CD4-positive, alpha-beta T cell (primary cell): ENCODE results near the gene BRINP3. TPM values are rescaled to one million over a fixed set of nuclear protein-coding genes. Genes with fewer than 3 reads are reported as not detected.

Experiments used
- ATAC-seq: fragments of 200-7000 bp; cut with Tn5 transposase; one replicate; pipeline ENCODE4 v1.10.0; 2022; ENCODE audit warnings: mild to moderate bottlenecking; ENCODE audit not compliant: poor library complexity
- CTCF ChIA-PET: fragments of 350-600 bp; sonication (Branson Sonifier 250); formaldehyde crosslinking; loops from one replicate; lab custom pipeline; 2021; ENCODE audit warnings: antibody characterized with exemption, inconsistent platforms; lab: Charles Lee
- POLR2A ChIA-PET: fragments of 350-600 bp; sonication (Branson Sonifier 250); formaldehyde crosslinking; loops from one replicate; lab custom pipeline; 2021; ENCODE audit warnings: antibody characterized with exemption, inconsistent platforms; lab: Charles Lee
- DNase-seq, 14 experiments: peaks; one replicate each; pipeline ENCODE4 v3.0.0-alpha.2; 2013 to 2020; ENCODE audit warnings: mixed read lengths in 2 of 14
- H3K27ac ChIP-seq, 2 donors: one replicate each; pipeline versions ENCODE4 v1.5.1 to v1.7.0; 2013; ENCODE audit warnings: low read length in 2 of 2, low read depth in 1 of 2, mild to moderate bottlenecking in 1 of 2
- H3K27me3 ChIP-seq, 2 experiments: 1 replicate in 1 of 2; 2 replicates in 1 of 2; pipeline versions ENCODE4 v1.6.1 to v1.7.0; 2013; ENCODE audit warnings: low read length in 2 of 2, control low read depth in 1 of 2, mild to moderate bottlenecking in 1 of 2, moderate library complexity in 1 of 2; ENCODE audit not compliant: insufficient read depth in 2 of 2, control insufficient read depth in 1 of 2
- H3K36me3 ChIP-seq: one replicate; pipeline ENCODE4 v1.6.1; 2013; ENCODE audit warnings: low read length, control low read depth; ENCODE audit not compliant: insufficient read depth
- H3K4me1 ChIP-seq: one replicate; pipeline ENCODE4 v1.6.1; 2013; ENCODE audit warnings: low read length, control low read depth; ENCODE audit not compliant: insufficient read depth
- H3K4me3 ChIP-seq: one replicate; pipeline ENCODE4 v1.5.1; 2013; ENCODE audit warnings: mild to moderate bottlenecking, low read length, moderate library complexity
- H3K9me3 ChIP-seq, 2 experiments: 1 replicate in 1 of 2; 2 replicates in 1 of 2; pipeline versions ENCODE4 v1.6.1 to v1.7.0; 2013; ENCODE audit warnings: low read length in 2 of 2, mild to moderate bottlenecking in 2 of 2, control low read depth in 1 of 2, moderate library complexity in 1 of 2; ENCODE audit not compliant: control insufficient read depth in 1 of 2, insufficient read depth in 1 of 2
- H3K27ac Mint-ChIP-seq: one replicate; pipeline ENCODE4 v1.8.0; 2020; ENCODE audit warnings: mixed read lengths
- H3K27me3 Mint-ChIP-seq: one replicate; pipeline ENCODE4 v1.8.0; 2021; ENCODE audit warnings: mixed read lengths
- H3K36me3 Mint-ChIP-seq: one replicate; pipeline ENCODE4 v1.8.0; 2021; ENCODE audit warnings: low read depth, mixed read lengths
- H3K4me1 Mint-ChIP-seq: one replicate; pipeline ENCODE4 v1.8.0; 2021; ENCODE audit warnings: low read depth, mixed read lengths
- H3K4me3 Mint-ChIP-seq: one replicate; pipeline ENCODE4 v1.8.0; 2020; ENCODE audit warnings: mild to moderate bottlenecking, mixed read lengths
- H3K9me3 Mint-ChIP-seq: one replicate; pipeline ENCODE4 v1.8.0; 2020; ENCODE audit warnings: mixed read lengths
- CTCF ChIP-seq: fragments of 200-600 bp; IDR thresholded peaks from one replicate; pipeline ENCODE4 v1.8.0; 2022; ENCODE audit warnings: antibody characterized with exemption, mild to moderate bottlenecking
- intact Hi-C, 2 experiments: fragments of 100-400 bp; cut with DNase I in 1 of 2; cut with micrococcal nuclease in 1 of 2; formaldehyde crosslinking; loops; one replicate each; pipeline versions ENCODE4 v1.15.1 to v1.9.0; 2023 to 2025; cut with DNase I, micrococcal nuclease
- total RNA-seq, 174 experiments: library from RNA in 2 of 174; stranded (reverse) in 2 of 174; gene quantifications; one replicate each; pipeline ENCODE4 v1.2.3 and lab custom pipeline; 2021 to 2026

BRINP3 gene
- total RNA-seq, 2 experiments from 2014 or later, result not detected

- Mint-ChIP-seq H3K36me3 (no peaks in the 10 kb centered on the region), H3K4me3 (no peak overlapping the region), H3K27ac (no peak overlapping the region), H3K27me3 (no peaks in the 10 kb centered on the region), H3K4me1 (no peaks in the 10 kb centered on the region), H3K9me3 (peaks cover 5% of the 10 kb centered on the region)
- H3K4me1 ChIP-seq, result no peaks in the 10 kb centered on the region
- no peak overlapping the region for H3K4me3 ChIP-seq
- no peaks in the 10 kb centered on the region for H3K27me3 ChIP-seq
- H3K27ac ChIP-seq, result no peak overlapping the region
- intact Hi-C loops, result no loop called here
- H3K36me3 ChIP-seq, result no peaks in the 10 kb centered on the region
- ATAC-seq (no peak), DNase-seq (no peak)
- peaks cover 7% of the 10 kb centered on the region in 2 experiments for H3K9me3 ChIP-seq
- ChIA-PET CTCF (no interaction called here), POLR2A (no interaction called here)
- no peak for TF ChIP-seq CTCF
These were observed 74.3 kb downstream of the BRINP3 start for GRCh38 chr1:190403402-190403801.

GRCh38 chr1:190399233-190399632 is 78.4 kb downstream of the BRINP3 start:
- no peak overlapping the region for H3K4me3 ChIP-seq
- no peaks in the 10 kb centered on the region for H3K4me1 ChIP-seq
- H3K27me3 Mint-ChIP-seq, result no peaks in the 10 kb centered on the region
- ATAC-seq, result no peak
- H3K36me3 ChIP-seq, result no peaks in the 10 kb centered on the region
- H3K4me1 Mint-ChIP-seq, result no peaks in the 10 kb centered on the region
- no peak overlapping the region for H3K27ac ChIP-seq
- POLR2A ChIA-PET, result no interaction called here
- intact Hi-C loops, result no loop called here
- H3K36me3 Mint-ChIP-seq, result no peaks in the 10 kb centered on the region
- peaks cover 5% of the 10 kb centered on the region for H3K9me3 Mint-ChIP-seq
- CTCF ChIA-PET, result no interaction called here
- H3K9me3 ChIP-seq, result peaks cover 4 to 7% of the 10 kb centered on the region in 2 experiments
- no peak overlapping the region for H3K4me3 Mint-ChIP-seq
- no peak overlapping the region for H3K27ac Mint-ChIP-seq
- no peaks in the 10 kb centered on the region for H3K27me3 ChIP-seq
- no peak for TF ChIP-seq CTCF
- no peak for DNase-seq

DNA sequence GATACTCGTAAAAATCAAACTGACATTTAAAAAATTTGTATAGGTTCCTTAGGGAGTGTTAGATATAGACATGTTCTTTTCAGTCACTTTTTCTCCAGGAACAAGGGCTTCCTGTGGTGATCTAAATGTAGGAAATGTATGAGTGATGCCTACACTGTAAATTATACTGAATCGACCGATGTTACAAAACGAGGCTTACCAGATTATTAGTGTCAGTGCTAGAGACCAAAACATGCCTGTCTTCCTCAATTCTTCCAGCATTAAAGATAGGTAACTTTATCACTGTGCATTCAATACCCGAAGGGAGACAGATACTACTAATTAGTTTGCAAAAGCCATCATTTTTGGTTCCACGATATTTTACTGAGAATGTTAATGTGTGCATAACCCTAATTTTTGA is 86.1 kb downstream of the BRINP3 start:
- H3K4me3 Mint-ChIP-seq, result no peak overlapping the region
- CTCF ChIA-PET, result interaction anchor here (1.2 kb wide), 1 partner anchor 39 kb away, joined by 3 read pairs; no protein-coding TSS in a partner anchor
- ATAC-seq, result no peak
- no peak for DNase-seq
- Histone ChIP-seq H3K27ac (no peak overlapping the region), H3K36me3 (no peaks in the 10 kb centered on the region), H3K4me1 (no peaks in the 10 kb centered on the region), H3K9me3 (no peaks in the 10 kb centered on the region), H3K4me3 (no peak overlapping the region), H3K27me3 (no peaks in the 10 kb centered on the region)
- intact Hi-C loops, result no loop called here
- H3K27ac Mint-ChIP-seq, result no peak overlapping the region
- TF ChIP-seq CTCF, result no peak
- H3K9me3 Mint-ChIP-seq, result peaks cover 3% of the 10 kb centered on the region
- H3K27me3 Mint-ChIP-seq, result no peaks in the 10 kb centered on the region
- H3K36me3 Mint-ChIP-seq, result no peaks in the 10 kb centered on the region
- H3K4me1 Mint-ChIP-seq, result no peaks in the 10 kb centered on the region
- POLR2A ChIA-PET, result no interaction called here
